ENCODE results near the gene STUM. TPM values are rescaled to one million over a fixed set of nuclear protein-coding genes. Genes with fewer than 3 reads are reported as not detected.

STUM gene
- total RNA-seq, 4 donors from 2014 or later: 1.4 to 4.1 (median 3.3) TPM

- peaks cover 0 to 17% (median 0%) of the 10 kb centered on the region in 4 donors for H3K36me3 ChIP-seq
- intact Hi-C loops (cut with DNase I; ENCODE audit: low total_unique reads) (loop anchor here (5.0 kb wide), 1 partner anchor 172 kb away; no protein-coding TSS in a partner anchor), in situ Hi-C loops (cut with MboI; ENCODE audit: low pct_ligation_motif_present in 1 of 4, low pct_unique_long_range_greater_than_20kb in 1 of 4, low sequenced_read_pairs in 3 of 4) (no loop called here)
- no peak overlapping the region for H3K4me3 ChIP-seq
- peaks cover 22 to 33% (median 31%) of the 10 kb centered on the region in 4 donors for H3K4me1 ChIP-seq
- DNase-seq: no peak
- 79% methylated on average over 11 of the region's 11 CpGs; no CpG with 5 or more reads in 1 of the 2 donors for WGBS, 2 donors (ENCODE audit: low coverage in 1 of 2)
- H3K9me3 ChIP-seq: no peaks in the 10 kb centered on the region
- TF ChIP-seq CTCF (IDR thresholded peaks at IDR 0.05) (no peak), POLR2A (IDR thresholded peaks at IDR 0.05) (no peak), EP300 (IDR thresholded peaks at IDR 0.05; ENCODE audit: low read depth) (no peak), POLR2AphosphoS5 (IDR thresholded peaks at IDR 0.05) (no peak)
- no peak overlapping the region for H3K27ac ChIP-seq
- no peaks in the 10 kb centered on the region for H3K27me3 ChIP-seq
These were observed 101.8 kb downstream of the STUM start for GRCh38 chr1:226650236-226650841.

GRCh38 chr1:226651041-226651731, 102.6 kb downstream of the STUM start:
- Histone ChIP-seq H3K9me3 (no peaks in the 10 kb centered on the region), H3K4me1 (peaks cover 14 to 33% (median 32%) of the 10 kb centered on the region in 4 donors), H3K27ac (no peak overlapping the region), H3K36me3 (peaks cover 0 to 17% (median 0%) of the 10 kb centered on the region in 4 donors), H3K4me3 (no peak overlapping the region), H3K27me3 (no peaks in the 10 kb centered on the region)
- TF ChIP-seq POLR2AphosphoS5 (IDR thresholded peaks at IDR 0.05) (no peak), POLR2A (IDR thresholded peaks at IDR 0.05) (no peak), EP300 (IDR thresholded peaks at IDR 0.05; ENCODE audit: low read depth) (no peak)
- WGBS, 2 donors (ENCODE audit: low coverage in 1 of 2): 93 to 94% methylated on average over 6 to 12 of the region's 12 CpGs
- DNase-seq: no peak
- in situ Hi-C loops (cut with MboI; ENCODE audit: low pct_ligation_motif_present in 1 of 4, low pct_unique_long_range_greater_than_20kb in 1 of 4, low sequenced_read_pairs in 3 of 4): no loop called here
- intact Hi-C loops (cut with DNase I; ENCODE audit: low total_unique reads): loop anchor here (5.0 kb wide), 1 partner anchor 171 kb away; no protein-coding TSS in a partner anchor

GRCh38 chr1:226651732-226652105, 103.2 kb downstream of the STUM start:
- no peak for TF ChIP-seq POLR2AphosphoS5 (IDR thresholded peaks at IDR 0.05)
- TF ChIP-seq CTCF (IDR thresholded peaks at IDR 0.05): no peak
- TF ChIP-seq POLR2A (IDR thresholded peaks at IDR 0.05): no peak
- no peak for TF ChIP-seq EP300 (IDR thresholded peaks at IDR 0.05; ENCODE audit: low read depth)
- no peak overlapping the region for H3K27ac ChIP-seq

GRCh38 chr1:226652613-226653012, 104.0 kb downstream of the STUM start:
- Histone ChIP-seq H3K9me3 (no peaks in the 10 kb centered on the region), H3K4me3 (no peak overlapping the region), H3K4me1 (peaks cover 12 to 46% (median 43%) of the 10 kb centered on the region in 4 donors), H3K27ac (no peak overlapping the region), H3K27me3 (no peaks in the 10 kb centered on the region), H3K36me3 (peaks cover 0 to 10% (median 0%) of the 10 kb centered on the region in 4 donors)
- TF ChIP-seq CTCF (IDR thresholded peaks at IDR 0.05): no peak
- TF ChIP-seq POLR2A (IDR thresholded peaks at IDR 0.05): no peak
- TF ChIP-seq EP300 (IDR thresholded peaks at IDR 0.05; ENCODE audit: low read depth): no peak
- TF ChIP-seq POLR2AphosphoS5 (IDR thresholded peaks at IDR 0.05): no peak
- intact Hi-C loops (cut with DNase I; ENCODE audit: low total_unique reads) (loop anchor here (5.0 kb wide), 1 partner anchor 170 kb away; no protein-coding TSS in a partner anchor), in situ Hi-C loops (cut with MboI; ENCODE audit: low pct_ligation_motif_present in 1 of 4, low pct_unique_long_range_greater_than_20kb in 1 of 4, low sequenced_read_pairs in 3 of 4) (no loop called here)
- no peak for DNase-seq
- 95% methylated on average over 6 of the region's 6 CpGs; no CpG with 5 or more reads in 1 of the 2 donors for WGBS, 2 donors (ENCODE audit: low coverage in 1 of 2)

More at GRCh38 chr1:226651732-226652105, 103.2 kb downstream of the STUM start:
- in situ Hi-C loops (cut with MboI; ENCODE audit: low pct_ligation_motif_present in 1 of 4, low pct_unique_long_range_greater_than_20kb in 1 of 4, low sequenced_read_pairs in 3 of 4) (no loop called here), intact Hi-C loops (cut with DNase I; ENCODE audit: low total_unique reads) (loop anchor here (5.0 kb wide), 1 partner anchor 171 kb away; no protein-coding TSS in a partner anchor)
- WGBS, 2 donors (ENCODE audit: low coverage in 1 of 2): 86% methylated on average over 4 of the region's 4 CpGs; no CpG with 5 or more reads in 1 of the 2 donors
- Histone ChIP-seq H3K4me1 (peaks cover 12 to 39% (median 35%) of the 10 kb centered on the region in 4 donors), H3K27me3 (no peaks in the 10 kb centered on the region), H3K9me3 (no peaks in the 10 kb centered on the region), H3K36me3 (peaks cover 0 to 16% (median 0%) of the 10 kb centered on the region in 4 donors), H3K4me3 (no peak overlapping the region)
- DNase-seq: no peak

Data from transverse colon (tissue), 4 donors.